Heart right ventricle (tissue), 16 donors: ENCODE data around the gene ADGB. TPM values are rescaled to one million over a fixed set of nuclear protein-coding genes. Genes with fewer than 3 reads are reported as not detected.

Experiments
- ATAC-seq, 8 donors: fragments of 200-7000 bp; cut with Tn5 transposase; one replicate each; pipeline ENCODE4 v1.9.1; 2020; ENCODE audit warnings: mild to moderate bottlenecking in 8 of 8, moderate library complexity in 8 of 8, moderate number of reproducible peaks in 1 of 8
- DNase-seq, 2 donors: peaks; one replicate each; pipeline ENCODE4 v3.0.0-alpha.2; 2020
- H3K27ac ChIP-seq, 10 donors: fragments of 200-600 bp; sonication (generic) in 2 of 10; one replicate each; pipeline versions ENCODE4 v1.5.0 to v1.8.0; 2020 to 2022; ENCODE audit warnings: mild to moderate bottlenecking in 3 of 10
- H3K27me3 ChIP-seq, 7 donors: fragments of 200-600 bp; one replicate each; pipeline ENCODE4 v1.8.0; 2021 to 2022; ENCODE audit warnings: mild to moderate bottlenecking in 2 of 7
- H3K36me3 ChIP-seq, 9 donors: fragments of 200-600 bp; sonication (generic) in 1 of 9; one replicate each; pipeline versions ENCODE4 v1.5.0 to v1.8.0; 2020 to 2022; ENCODE audit warnings: mild to moderate bottlenecking in 2 of 9
- H3K4me1 ChIP-seq, 9 donors: fragments of 200-600 bp; sonication (generic) in 1 of 9; one replicate each; pipeline versions ENCODE4 v1.5.0 to v1.8.0; 2020 to 2022; ENCODE audit warnings: mild to moderate bottlenecking in 4 of 9
- H3K4me3 ChIP-seq, 10 donors: fragments of 200-600 bp; sonication (generic) in 2 of 10; one replicate each; pipeline versions ENCODE4 v1.5.0 to v1.8.0; 2020 to 2022; ENCODE audit warnings: mild to moderate bottlenecking in 7 of 10, moderate library complexity in 2 of 10
- H3K9me3 ChIP-seq, 11 donors: fragments of 200-600 bp in 10 of 11; sonication (generic) in 2 of 11; one replicate each; pipeline versions ENCODE4 v1.5.0 to v1.8.0; 2013 to 2022; ENCODE audit warnings: mild to moderate bottlenecking in 2 of 11, control low read depth in 1 of 11, moderate library complexity in 1 of 11
- WGBS, 2 donors: extraction: QIAGEN DNeasy Blood & Tissue Kit; methylation state at CpG; one replicate each; pipeline ENCODE4 v1.1.7; 2013; ENCODE audit warnings: inconsistent platforms in 1 of 2; 5-methylcytosine and 5-hydroxymethylcytosine counted together
- intact Hi-C, 10 donors: fragments of 100-400 bp; cut with DNase I; formaldehyde crosslinking; loops; one replicate each; pipeline versions ENCODE4 v1.11.1 to v1.14.2; 2022
- polyA plus RNA-seq, 2 donors: library from polyadenylated mRNA; stranded (reverse); fragments of 200-250 nt; gene quantifications; one replicate each; pipeline ENCODE4 v1.2.3, GENCODE V29; 2013
- total RNA-seq, 10 donors: library from RNA; stranded (reverse); fragmentation: NEBNext Ultra II Directional in 3 of 10; extraction: Animal tissue kit (Norgen Biotek cat#: 25700) in 3 of 10; gene quantifications; one replicate each; pipeline versions ENCODE4 v1.2.1 to v1.2.4, GENCODE V29; 2021 to 2023
- TF ChIP-seq, protein P1 (sequence below), 9 donors: fragments of 200-600 bp; sonication (generic) in 2 of 9; IDR thresholded peaks; one replicate each; pipeline versions ENCODE4 v1.5.0 to v1.8.0; 2021 to 2022; ENCODE audit warnings: antibody characterized with exemption in 9 of 9, mild to moderate bottlenecking in 5 of 9, moderate library complexity in 1 of 9
- donor health status: Arrhythmogenic right ventricular cardiomyopathy.
- donor health status: ischemic (EF 13 %, LVEDD 7.1; RV severe dilation, severe dysfunction).
- donor health status: healthy with polysubstance abuse.
- donor health status: DM: no; HTN: yes; CAD: no.
- donor health status: DM: no; HTN: no; CAD: no.
- donor health status: ischemic (EF 25% LVEDD 6.9; RV normal size, moderate dysfunction).
- donor health status: ischemic (EF 25% LVEDD 5.7; RV mildly dilated, moderate dysfunction).
- donor health status: healthy.
- donor health status: DM: yes; HTN: yes; CAD: no.
- donor health status: Ischemic cardiomyopathy.
- donor health status: ischemic (EF 35%, LVEDD 5.7; RV mildly dilated, moderate dysfunction).
- donor health status: nonischemic (EF 11% LVEDD 7.7; RV severe dilation, severe dysfunction).
- donor health status: DM: yes; HTN: yes; CAD: no.
- donor health status: PGD.
- donor health status: ischemic (EF 29% LVEDD 5.4; RV normal size, mild dysfunction).
- donor health status: nonischemic (EF 23%, LVEDD 6.1; RV moderate dilation, normal function).

The ADGB gene
- total and polyA plus RNA-seq, 12 donors, result 3.7 TPM; not detected in 11

DNA sequence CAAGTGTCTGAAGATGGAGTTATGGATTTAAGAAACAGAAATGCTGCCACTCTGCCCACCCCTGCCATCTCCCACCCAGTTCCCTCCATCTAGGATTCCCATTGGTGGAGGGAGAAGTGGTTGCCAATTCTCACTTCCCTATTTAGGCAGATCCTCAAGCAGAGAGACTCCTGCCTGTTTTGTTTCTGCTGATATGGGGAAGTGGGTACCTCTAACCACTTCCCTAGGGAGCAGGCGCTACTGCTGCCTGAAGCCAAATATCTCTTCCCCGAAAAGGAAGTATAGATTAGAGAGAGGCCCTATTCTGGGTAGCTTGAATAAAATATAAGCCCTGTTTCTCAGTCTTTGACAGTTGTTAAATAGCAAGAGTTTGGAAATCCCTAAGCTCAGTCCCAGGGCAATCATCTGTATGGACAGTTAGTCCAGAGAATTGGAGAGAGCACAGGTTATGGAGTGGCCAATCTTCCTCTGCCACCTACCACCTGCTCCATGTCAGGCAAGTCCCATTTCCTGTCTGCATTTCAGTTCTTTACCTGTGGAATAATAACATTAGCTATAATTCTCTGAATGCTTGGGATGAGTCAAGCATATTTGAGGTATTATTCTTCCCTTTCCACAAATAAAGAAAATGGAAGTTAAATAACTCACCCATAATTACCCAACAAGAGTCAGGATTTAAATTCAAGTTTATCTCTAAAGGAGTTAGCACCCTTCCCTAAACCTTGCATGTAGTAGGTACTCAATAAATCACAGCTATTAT lies 2.6 kb upstream of the ADGB start:
- Histone ChIP-seq H3K27me3 (peaks cover 0 to 14% (median 0%) of the 10 kb centered on the region in 7 donors), H3K36me3 (no peaks in the 10 kb centered on the region), H3K9me3 (no peaks in the 10 kb centered on the region), H3K4me3 (no peak overlapping the region), H3K4me1 (peaks cover 0 to 38% (median 3%) of the 10 kb centered on the region in 9 donors), H3K27ac (peak overlapping the region in 1 of 10 donors; percentile 47)
- ATAC-seq, result peak in 7 of 8 donors; percentile 36 to 77 (median 58)
- DNase-seq, result peak in 1 of 2 donors; percentile 25
- 36 to 39% methylated on average over 2 of the region's 2 CpGs for WGBS, 2 donors
- intact Hi-C loops, result no loop called here
- TF ChIP-seq, protein P1, sequence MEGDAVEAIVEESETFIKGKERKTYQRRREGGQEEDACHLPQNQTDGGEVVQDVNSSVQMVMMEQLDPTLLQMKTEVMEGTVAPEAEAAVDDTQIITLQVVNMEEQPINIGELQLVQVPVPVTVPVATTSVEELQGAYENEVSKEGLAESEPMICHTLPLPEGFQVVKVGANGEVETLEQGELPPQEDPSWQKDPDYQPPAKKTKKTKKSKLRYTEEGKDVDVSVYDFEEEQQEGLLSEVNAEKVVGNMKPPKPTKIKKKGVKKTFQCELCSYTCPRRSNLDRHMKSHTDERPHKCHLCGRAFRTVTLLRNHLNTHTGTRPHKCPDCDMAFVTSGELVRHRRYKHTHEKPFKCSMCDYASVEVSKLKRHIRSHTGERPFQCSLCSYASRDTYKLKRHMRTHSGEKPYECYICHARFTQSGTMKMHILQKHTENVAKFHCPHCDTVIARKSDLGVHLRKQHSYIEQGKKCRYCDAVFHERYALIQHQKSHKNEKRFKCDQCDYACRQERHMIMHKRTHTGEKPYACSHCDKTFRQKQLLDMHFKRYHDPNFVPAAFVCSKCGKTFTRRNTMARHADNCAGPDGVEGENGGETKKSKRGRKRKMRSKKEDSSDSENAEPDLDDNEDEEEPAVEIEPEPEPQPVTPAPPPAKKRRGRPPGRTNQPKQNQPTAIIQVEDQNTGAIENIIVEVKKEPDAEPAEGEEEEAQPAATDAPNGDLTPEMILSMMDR (IDR thresholded peaks at IDR 0.05), result no peak

DNA sequence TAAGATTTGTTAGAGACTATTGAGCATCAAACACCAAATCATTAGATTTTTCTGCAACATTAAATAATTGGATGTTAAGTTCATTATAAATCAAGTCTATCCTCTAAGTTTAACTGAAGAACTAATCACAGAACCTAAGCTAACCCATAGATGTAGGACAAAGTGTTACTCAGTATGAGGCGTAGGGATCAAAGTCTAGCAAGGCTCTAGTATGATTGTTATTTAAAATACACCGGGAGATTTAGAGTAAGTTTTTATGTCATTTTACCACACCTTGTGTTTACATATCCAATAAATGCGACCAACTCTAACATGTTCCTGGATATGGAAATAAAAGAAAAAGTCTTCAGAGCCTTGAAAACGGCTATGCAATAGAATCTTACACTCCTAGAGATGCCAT lies 2.6 kb downstream of the ADGB start:
- intact Hi-C loops, result no loop called here
- Histone ChIP-seq H3K27ac (no peak overlapping the region), H3K9me3 (no peaks in the 10 kb centered on the region), H3K4me3 (no peak overlapping the region), H3K4me1 (peaks cover 0 to 17% (median 3%) of the 10 kb centered on the region in 9 donors), H3K27me3 (peaks cover 0 to 7% (median 0%) of the 10 kb centered on the region in 7 donors), H3K36me3 (no peaks in the 10 kb centered on the region)
- TF ChIP-seq, protein P1 (IDR thresholded peaks at IDR 0.05), result no peak
- WGBS, 2 donors, result 63 to 65% methylated on average over 4 of the region's 4 CpGs
- ATAC-seq, result no peak
- DNase-seq, result no peak

DNA sequence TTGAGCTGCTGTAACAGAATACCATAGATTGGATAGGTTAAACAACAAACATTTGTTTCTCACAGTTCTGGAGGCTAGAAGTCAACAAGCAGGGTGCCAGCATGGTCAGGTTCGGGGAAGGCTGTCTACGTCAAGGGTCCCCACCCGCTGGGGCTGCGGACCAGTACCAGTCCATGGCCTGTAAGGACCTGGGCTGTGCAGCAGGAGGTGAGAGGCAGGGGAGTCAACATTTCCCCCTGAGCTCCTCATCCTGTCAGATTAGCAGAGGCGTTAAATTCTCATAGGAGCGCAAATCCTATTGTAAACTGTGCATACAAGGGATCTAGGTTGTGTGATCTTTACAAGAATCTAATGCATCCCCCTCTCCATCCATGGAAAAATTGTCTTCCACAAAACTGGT lies 3.8 kb downstream of the ADGB start:
- H3K27me3 ChIP-seq, result peaks cover 0 to 7% (median 0%) of the 10 kb centered on the region in 7 donors
- intact Hi-C loops, result no loop called here

DNA sequence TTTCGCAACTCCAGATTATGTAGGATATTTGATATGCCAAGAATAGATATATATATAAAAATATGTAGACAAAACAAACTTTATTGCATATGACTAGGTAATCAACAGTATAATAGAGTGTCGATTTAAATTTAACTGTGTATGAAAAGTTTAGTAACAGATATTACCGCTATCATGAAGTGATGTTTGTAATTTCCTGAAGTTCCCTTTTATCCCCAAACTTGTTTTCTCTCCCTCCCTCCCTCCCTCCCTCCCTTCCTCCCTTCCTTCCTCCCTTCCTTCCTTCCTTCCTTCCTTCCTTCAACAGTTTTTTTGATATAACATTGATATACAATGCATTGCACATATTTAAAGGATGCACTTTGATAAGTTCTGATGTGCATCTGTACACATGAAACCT lies 15.2 kb downstream of the ADGB start:
- TF ChIP-seq, protein P1 (IDR thresholded peaks at IDR 0.05), result no peak
- ATAC-seq (no peak), DNase-seq (no peak)
- WGBS, 2 donors, result 79 to 85% methylated on average over 3 of the region's 3 CpGs
- Histone ChIP-seq H3K27ac (no peak overlapping the region), H3K4me1 (no peaks in the 10 kb centered on the region), H3K36me3 (no peaks in the 10 kb centered on the region), H3K9me3 (peaks cover 0 to 5% (median 0%) of the 10 kb centered on the region in 11 donors), H3K4me3 (no peak overlapping the region), H3K27me3 (no peaks in the 10 kb centered on the region)
- intact Hi-C loops, result no loop called here

More for the DNA sequence above, 3.8 kb downstream of the ADGB start:
- WGBS, 2 donors, result 45 to 58% methylated on average over 6 of the region's 6 CpGs
- Histone ChIP-seq H3K27ac (no peak overlapping the region), H3K36me3 (no peaks in the 10 kb centered on the region), H3K4me1 (peaks cover 0 to 8% (median 3%) of the 10 kb centered on the region in 9 donors), H3K9me3 (peaks cover 0 to 10% (median under 1%) of the 10 kb centered on the region in 11 donors), H3K4me3 (no peak overlapping the region)
- ATAC-seq (no peak), DNase-seq (no peak)
- TF ChIP-seq, protein P1 (IDR thresholded peaks at IDR 0.05), result no peak
